GM13977 (cell line): Measurements from ENCODE around the gene S100A1.
A peak's percentile ranks its signal among the peaks of the same experiment; 100 is the strongest.

ENCODE experiments used
- DNase-seq: peaks from one replicate; pipeline ENCODE4 v3.0.0; 2012; ENCODE audit warnings: low spot score
- in situ Hi-C: fragments of 300-500 bp; cut with MboI; formaldehyde crosslinking; loops from one replicate; pipeline ENCODE4 v1.12.0; 2022; ENCODE audit warnings: low sequenced_read_pairs, low pct_unique_long_range_greater_than_20kb, mixed read lengths, inconsistent platforms; ENCODE audit not compliant: unreplicated experiment
- TF ChIP-seq, protein P1 (sequence below): IDR thresholded peaks from 2 replicates; pipeline ENCODE4 v1.5.1; 2012; ENCODE audit warnings: mild to moderate bottlenecking, control low read depth; ENCODE audit not compliant: insufficient read depth; ENCODE audit errors: extremely low read depth, missing control alignments

Gene S100A1

DNA sequence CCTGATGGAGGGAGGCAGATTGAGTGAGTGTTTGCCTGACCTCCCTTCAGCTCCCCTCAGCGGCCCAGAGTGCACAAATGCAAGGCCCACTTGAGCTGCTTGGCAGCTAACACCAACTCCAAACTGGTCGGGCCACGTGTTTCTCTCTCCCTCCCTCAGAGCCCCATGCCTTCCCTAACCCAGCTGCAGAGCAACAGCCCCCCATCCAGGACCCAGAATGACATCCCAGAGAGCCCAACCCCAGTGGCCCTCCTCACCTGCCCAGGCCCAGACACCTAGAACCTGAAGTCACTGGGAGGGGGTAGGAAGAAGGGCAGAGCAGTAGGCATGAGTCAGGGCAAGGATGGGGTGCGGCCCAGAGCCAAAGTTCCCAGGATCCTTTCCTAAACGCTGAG, 11.3 kb upstream of the S100A1 start:
- in situ Hi-C loops, result no loop called here
- TF ChIP-seq, protein P1, sequence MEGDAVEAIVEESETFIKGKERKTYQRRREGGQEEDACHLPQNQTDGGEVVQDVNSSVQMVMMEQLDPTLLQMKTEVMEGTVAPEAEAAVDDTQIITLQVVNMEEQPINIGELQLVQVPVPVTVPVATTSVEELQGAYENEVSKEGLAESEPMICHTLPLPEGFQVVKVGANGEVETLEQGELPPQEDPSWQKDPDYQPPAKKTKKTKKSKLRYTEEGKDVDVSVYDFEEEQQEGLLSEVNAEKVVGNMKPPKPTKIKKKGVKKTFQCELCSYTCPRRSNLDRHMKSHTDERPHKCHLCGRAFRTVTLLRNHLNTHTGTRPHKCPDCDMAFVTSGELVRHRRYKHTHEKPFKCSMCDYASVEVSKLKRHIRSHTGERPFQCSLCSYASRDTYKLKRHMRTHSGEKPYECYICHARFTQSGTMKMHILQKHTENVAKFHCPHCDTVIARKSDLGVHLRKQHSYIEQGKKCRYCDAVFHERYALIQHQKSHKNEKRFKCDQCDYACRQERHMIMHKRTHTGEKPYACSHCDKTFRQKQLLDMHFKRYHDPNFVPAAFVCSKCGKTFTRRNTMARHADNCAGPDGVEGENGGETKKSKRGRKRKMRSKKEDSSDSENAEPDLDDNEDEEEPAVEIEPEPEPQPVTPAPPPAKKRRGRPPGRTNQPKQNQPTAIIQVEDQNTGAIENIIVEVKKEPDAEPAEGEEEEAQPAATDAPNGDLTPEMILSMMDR, result no peak
- DNase-seq, result no peak

DNA sequence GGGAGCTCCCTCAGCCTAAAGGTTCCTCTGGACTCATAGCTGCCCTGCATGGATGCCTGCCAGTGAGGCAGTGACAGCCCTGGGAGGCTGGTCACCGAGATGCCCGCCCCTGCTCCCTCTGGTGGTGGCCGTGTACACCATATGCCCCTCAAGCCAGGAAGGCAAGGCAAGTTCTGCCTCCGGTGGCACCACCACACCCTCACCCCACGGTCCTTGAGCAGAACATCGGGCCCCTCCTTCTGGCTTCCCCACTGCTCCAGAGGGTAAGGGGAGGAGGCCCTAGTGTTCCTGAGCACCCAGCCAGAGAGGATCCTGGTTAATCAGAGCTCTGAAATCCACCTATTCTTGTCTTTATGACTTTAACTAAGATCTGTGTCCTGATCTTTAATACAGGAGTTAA, 10.6 kb upstream of the S100A1 start:
- TF ChIP-seq, protein P1, result peak; percentile 62
- DNase-seq, result peak; percentile 60
- in situ Hi-C loops, result no loop called here

DNA sequence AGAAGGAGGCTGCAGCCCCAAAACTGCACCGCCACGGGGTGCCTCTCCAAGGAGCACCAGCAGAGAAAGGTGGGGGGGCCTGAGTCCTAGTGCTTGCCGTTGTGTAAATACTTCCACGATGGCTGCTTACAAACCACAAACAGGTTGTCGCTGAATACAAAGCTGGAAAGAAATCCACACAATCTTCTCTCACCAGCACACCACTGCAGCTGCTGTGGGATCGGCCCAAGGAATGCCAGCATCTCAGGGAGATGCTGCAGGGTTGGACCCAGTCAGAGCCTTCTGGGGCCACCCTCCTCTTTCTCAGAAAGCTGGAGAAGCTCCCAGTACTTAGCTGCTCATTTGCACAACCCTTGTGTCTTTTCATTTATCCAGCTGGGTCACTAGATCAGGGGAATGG, 9.1 kb upstream of the S100A1 start:
- in situ Hi-C loops, result no loop called here
- DNase-seq, result no peak
- TF ChIP-seq, protein P1, result no peak

DNA sequence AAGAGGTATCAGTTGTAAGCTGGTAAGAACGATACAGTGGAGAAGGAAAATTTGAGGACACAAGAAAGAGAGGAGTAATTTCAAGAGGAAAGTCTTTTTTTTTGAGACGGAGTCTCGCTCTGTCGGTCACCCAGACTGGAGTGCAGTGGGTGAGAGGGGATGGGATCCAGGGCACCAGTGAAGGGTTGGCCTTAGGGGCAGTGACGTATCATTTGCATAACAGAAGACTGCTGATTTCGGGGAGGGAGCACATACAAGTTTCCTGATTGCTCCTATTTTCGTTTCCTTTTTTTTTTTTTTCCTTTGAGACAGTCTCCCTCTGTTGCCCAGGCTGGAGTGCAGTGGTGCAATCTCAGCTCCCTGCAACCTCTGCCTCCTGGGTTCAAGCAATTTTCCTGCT, 5.1 kb upstream of the S100A1 start:
- no peak for DNase-seq
- in situ Hi-C loops, result no loop called here
- TF ChIP-seq, protein P1, result no peak

DNA sequence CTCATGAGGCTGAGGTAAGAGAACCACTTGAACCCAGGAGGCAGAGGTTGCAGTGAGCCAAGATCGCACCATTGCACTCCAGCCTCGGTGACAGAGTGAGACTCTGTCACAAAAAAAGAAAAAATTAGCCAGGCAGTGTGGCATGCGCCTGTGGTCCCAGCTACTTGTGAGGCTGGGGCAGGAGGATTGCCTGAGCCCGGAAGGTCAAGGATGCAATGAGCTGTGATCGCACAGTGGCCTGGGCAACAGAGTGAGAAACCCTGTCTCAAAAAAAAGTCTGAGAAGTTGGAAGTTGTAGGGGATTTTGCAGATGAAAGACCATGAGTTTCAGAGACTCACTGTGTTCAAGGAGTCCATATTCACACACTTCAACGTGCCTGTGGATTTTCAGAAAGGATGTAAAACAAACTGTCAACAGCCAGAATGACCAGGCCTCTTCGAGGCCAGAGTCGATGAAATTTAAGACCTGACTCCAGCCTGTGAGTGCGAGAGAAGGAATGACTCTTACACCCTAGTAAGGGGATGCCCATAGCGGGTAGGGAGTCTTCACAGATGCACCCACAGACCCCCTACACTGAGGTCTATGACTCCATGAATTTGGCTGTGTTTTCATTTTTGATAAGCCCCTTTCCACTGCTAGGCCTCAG, 3.1 kb upstream of the S100A1 start:
- TF ChIP-seq, protein P1, result no peak
- in situ Hi-C loops, result no loop called here
- DNase-seq, result no peak

DNA sequence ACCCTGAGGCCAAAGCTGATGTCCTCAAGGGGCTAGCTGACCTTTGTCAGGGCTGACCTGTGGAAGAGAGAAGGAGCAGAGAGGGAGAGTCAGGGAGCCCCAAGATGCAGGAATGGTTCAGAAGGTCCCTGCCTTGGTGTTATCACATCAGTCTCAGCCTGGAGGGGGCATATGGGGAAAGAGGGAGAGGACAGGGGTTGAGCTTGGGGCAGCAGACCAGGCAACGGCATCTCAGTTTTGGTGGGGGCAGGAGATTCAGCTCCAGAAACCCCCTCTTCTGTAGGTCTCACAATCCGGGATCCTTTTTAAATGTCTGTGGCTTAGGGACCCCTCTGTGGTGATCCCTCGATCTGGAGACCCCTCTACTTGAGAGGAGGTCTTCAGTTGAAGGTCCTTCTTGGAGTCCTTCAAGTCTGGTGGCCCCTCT, 1.7 kb upstream of the S100A1 start:
- no peak for DNase-seq
- in situ Hi-C loops, result no loop called here
- TF ChIP-seq, protein P1, result no peak
